ENCODE results near the gene NUDT15.

The NUDT15 gene

DNA sequence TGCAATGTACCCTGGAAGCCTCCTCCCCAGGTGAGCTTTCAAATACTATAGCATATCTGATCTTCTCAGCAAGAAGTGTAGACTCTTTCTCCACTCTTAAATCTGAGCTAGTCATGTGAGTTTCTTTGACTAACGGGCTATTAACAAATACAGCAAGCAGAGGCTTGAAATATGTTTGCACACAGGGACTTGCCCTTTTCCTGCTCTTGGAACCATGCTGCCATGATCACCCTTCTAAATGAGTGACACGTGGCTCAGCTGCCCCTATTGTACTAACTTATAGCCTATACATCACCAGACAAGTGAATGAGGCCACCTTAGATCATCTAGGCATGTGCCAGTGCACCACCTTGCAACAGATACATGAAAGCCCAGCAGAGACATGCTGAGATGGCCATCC is 23.2 kb upstream of the NUDT15 start:
- no peaks in the 10 kb centered on the region for H3K27me3 ChIP-seq (ENCODE audit: control insufficient read depth, low read length)
- no peaks in the 10 kb centered on the region for H3K79me2 ChIP-seq (ENCODE audit: control insufficient read depth, low read length)
- no peaks in the 10 kb centered on the region for H3K36me3 ChIP-seq (ENCODE audit: control insufficient read depth, low read length)
- no peak overlapping the region for H3K4me2 ChIP-seq (ENCODE audit: low read length)
- H3K9me3 ChIP-seq (ENCODE audit: control insufficient read depth, insufficient read depth, low read length): no peaks in the 10 kb centered on the region
- H4K20me1 ChIP-seq (ENCODE audit: control insufficient read depth, insufficient read depth, low read depth, low read length): no peaks in the 10 kb centered on the region
- H3F3A ChIP-seq (ENCODE audit: control insufficient read depth, insufficient read depth): no peaks in the 10 kb centered on the region
- TF ChIP-seq, protein P1, sequence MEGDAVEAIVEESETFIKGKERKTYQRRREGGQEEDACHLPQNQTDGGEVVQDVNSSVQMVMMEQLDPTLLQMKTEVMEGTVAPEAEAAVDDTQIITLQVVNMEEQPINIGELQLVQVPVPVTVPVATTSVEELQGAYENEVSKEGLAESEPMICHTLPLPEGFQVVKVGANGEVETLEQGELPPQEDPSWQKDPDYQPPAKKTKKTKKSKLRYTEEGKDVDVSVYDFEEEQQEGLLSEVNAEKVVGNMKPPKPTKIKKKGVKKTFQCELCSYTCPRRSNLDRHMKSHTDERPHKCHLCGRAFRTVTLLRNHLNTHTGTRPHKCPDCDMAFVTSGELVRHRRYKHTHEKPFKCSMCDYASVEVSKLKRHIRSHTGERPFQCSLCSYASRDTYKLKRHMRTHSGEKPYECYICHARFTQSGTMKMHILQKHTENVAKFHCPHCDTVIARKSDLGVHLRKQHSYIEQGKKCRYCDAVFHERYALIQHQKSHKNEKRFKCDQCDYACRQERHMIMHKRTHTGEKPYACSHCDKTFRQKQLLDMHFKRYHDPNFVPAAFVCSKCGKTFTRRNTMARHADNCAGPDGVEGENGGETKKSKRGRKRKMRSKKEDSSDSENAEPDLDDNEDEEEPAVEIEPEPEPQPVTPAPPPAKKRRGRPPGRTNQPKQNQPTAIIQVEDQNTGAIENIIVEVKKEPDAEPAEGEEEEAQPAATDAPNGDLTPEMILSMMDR (IDR thresholded peaks at IDR 0.05; ENCODE audit: low read depth, low read length, poor library complexity, severe bottlenecking): no peak
- TF ChIP-seq EZH2phosphoT487 (IDR thresholded peaks at IDR 0.05; ENCODE audit: borderline replicate concordance, low read length): no peak
- no peak overlapping the region for H3K27ac ChIP-seq (ENCODE audit: low read depth, low read length)
- no peaks in the 10 kb centered on the region for H3K4me1 ChIP-seq (ENCODE audit: control insufficient read depth, low read length)
- H3K9me2 ChIP-seq (replicated peaks; ENCODE audit: control insufficient read depth, low read length): no peaks in the 10 kb centered on the region
- no peak overlapping the region for H3K4me3 ChIP-seq (ENCODE audit: low read length)

DNA sequence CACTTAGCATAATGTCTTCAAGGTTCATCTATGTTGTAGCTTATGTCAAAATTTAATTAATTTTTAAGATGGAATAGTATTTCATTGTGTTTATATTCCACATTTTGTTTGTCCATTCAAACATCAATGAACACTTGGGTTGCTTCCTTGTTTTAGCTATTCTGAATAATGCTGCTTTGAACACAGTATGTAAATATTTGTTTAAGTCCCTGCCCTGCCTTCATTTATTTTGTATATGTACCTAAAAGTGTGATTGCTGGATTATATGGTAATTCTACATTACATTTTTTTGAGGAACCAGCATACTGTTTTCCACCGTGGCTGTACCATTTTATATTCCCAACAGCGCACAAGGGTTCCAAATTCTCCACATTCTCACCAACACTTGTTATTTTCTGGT is 18.9 kb upstream of the NUDT15 start:
- Histone ChIP-seq H3K36me3 (ENCODE audit: control insufficient read depth, low read length) (no peaks in the 10 kb centered on the region), H3K9me3 (ENCODE audit: control insufficient read depth, insufficient read depth, low read length) (no peaks in the 10 kb centered on the region), H4K20me1 (ENCODE audit: control insufficient read depth, insufficient read depth, low read depth, low read length) (no peaks in the 10 kb centered on the region), H3K9me2 (replicated peaks; ENCODE audit: control insufficient read depth, low read length) (no peaks in the 10 kb centered on the region), H3K4me1 (ENCODE audit: control insufficient read depth, low read length) (no peaks in the 10 kb centered on the region), H3K27me3 (ENCODE audit: control insufficient read depth, low read length) (no peaks in the 10 kb centered on the region), H3K4me2 (ENCODE audit: low read length) (no peak overlapping the region), H3K4me3 (ENCODE audit: low read length) (no peak overlapping the region), H3K27ac (ENCODE audit: low read depth, low read length) (no peak overlapping the region), H3K79me2 (ENCODE audit: control insufficient read depth, low read length) (no peaks in the 10 kb centered on the region), H3F3A (ENCODE audit: control insufficient read depth, insufficient read depth) (no peaks in the 10 kb centered on the region)
- no peak for TF ChIP-seq EZH2phosphoT487 (IDR thresholded peaks at IDR 0.05; ENCODE audit: borderline replicate concordance, low read length)
- TF ChIP-seq, protein P1 (IDR thresholded peaks at IDR 0.05; ENCODE audit: low read depth, low read length, poor library complexity, severe bottlenecking): no peak

DNA sequence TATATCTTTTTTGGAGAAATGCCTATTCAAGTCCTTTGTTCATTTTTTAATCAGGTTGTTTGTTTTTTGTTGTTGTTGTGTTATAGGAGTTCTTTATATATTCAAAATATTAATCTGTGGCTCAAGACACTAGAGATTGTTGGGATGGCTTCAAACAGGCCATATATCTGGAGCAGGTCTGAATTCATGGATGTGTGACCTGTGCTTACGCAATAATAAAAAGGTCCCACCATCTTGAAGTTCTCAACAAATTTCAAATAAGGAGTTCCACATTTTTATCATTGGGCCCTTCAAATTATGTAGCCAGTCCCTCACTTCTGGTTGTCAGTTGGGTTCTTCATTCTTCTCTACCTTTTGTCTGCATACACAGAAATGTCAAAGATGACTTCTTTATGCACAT is 17.7 kb upstream of the NUDT15 start:
- Histone ChIP-seq H3K4me3 (ENCODE audit: low read length) (no peak overlapping the region), H3K36me3 (ENCODE audit: control insufficient read depth, low read length) (no peaks in the 10 kb centered on the region), H3K4me1 (ENCODE audit: control insufficient read depth, low read length) (no peaks in the 10 kb centered on the region), H3K9me3 (ENCODE audit: control insufficient read depth, insufficient read depth, low read length) (no peaks in the 10 kb centered on the region), H3F3A (ENCODE audit: control insufficient read depth, insufficient read depth) (no peaks in the 10 kb centered on the region), H3K27ac (ENCODE audit: low read depth, low read length) (no peak overlapping the region), H3K79me2 (ENCODE audit: control insufficient read depth, low read length) (no peaks in the 10 kb centered on the region), H3K27me3 (ENCODE audit: control insufficient read depth, low read length) (no peaks in the 10 kb centered on the region), H3K9me2 (replicated peaks; ENCODE audit: control insufficient read depth, low read length) (no peaks in the 10 kb centered on the region), H4K20me1 (ENCODE audit: control insufficient read depth, insufficient read depth, low read depth, low read length) (no peaks in the 10 kb centered on the region), H3K4me2 (ENCODE audit: low read length) (no peak overlapping the region)
- TF ChIP-seq EZH2phosphoT487 (IDR thresholded peaks at IDR 0.05; ENCODE audit: borderline replicate concordance, low read length): no peak
- TF ChIP-seq, protein P1 (IDR thresholded peaks at IDR 0.05; ENCODE audit: low read depth, low read length, poor library complexity, severe bottlenecking): no peak

DNA sequence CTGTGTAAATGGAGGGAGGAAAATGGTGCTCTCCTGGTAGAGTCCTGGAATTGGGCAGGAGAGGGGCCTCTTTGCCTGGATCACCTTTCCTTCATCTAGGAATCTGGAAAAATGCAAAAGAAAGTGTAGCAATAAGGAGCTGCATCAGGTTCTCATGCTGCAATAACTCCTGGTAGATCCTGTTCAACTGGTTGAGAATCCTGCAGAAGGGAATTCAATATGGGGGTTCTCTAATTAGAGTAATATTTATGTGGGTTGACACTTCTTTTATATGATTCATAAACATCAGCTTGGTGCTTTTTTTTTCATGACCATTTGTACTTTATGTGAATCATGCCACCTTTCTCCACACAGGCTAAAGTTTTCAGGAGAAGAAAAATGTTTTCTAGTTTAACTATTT is 9.5 kb upstream of the NUDT15 start:
- H3K79me2 ChIP-seq (ENCODE audit: control insufficient read depth, low read length): peaks cover 5% of the 10 kb centered on the region
- no peaks in the 10 kb centered on the region for H3K9me2 ChIP-seq (replicated peaks; ENCODE audit: control insufficient read depth, low read length)
- H3K27ac ChIP-seq (ENCODE audit: low read depth, low read length): no peak overlapping the region
- H3F3A ChIP-seq (ENCODE audit: control insufficient read depth, insufficient read depth): no peaks in the 10 kb centered on the region
- H3K9me3 ChIP-seq (ENCODE audit: control insufficient read depth, insufficient read depth, low read length): peaks cover 22% of the 10 kb centered on the region
- H3K36me3 ChIP-seq (ENCODE audit: control insufficient read depth, low read length): peaks cover 33% of the 10 kb centered on the region
- H3K4me2 ChIP-seq (ENCODE audit: low read length): no peak overlapping the region
- H3K27me3 ChIP-seq (ENCODE audit: control insufficient read depth, low read length): no peaks in the 10 kb centered on the region
- no peaks in the 10 kb centered on the region for H3K4me1 ChIP-seq (ENCODE audit: control insufficient read depth, low read length)
- no peak overlapping the region for H3K4me3 ChIP-seq (ENCODE audit: low read length)
- no peaks in the 10 kb centered on the region for H4K20me1 ChIP-seq (ENCODE audit: control insufficient read depth, insufficient read depth, low read depth, low read length)
- no peak for TF ChIP-seq EZH2phosphoT487 (IDR thresholded peaks at IDR 0.05; ENCODE audit: borderline replicate concordance, low read length)
- TF ChIP-seq, protein P1 (IDR thresholded peaks at IDR 0.05; ENCODE audit: low read depth, low read length, poor library complexity, severe bottlenecking): no peak
